Activated effector memory CD4-positive, alpha-beta T cell treated with anti-CD3 and anti-CD28 coated beads, Interleukin-2, amount 50 U/mL, for 16 hours (primary cell): Measurements from ENCODE around the gene ATP8A1.
A peak's percentile ranks its signal among the peaks of the same experiment; 100 is the strongest.
"Not testable (repeated sequence)": the region's sequence is repeated elsewhere in the genome, so short reads cannot be mapped to it uniquely, and the experiment has no call there.

ENCODE experiments used
- DNase-seq: peaks from one replicate; pipeline ENCODE4 v3.0.0-alpha.2; 2020

ATP8A1 gene

GRCh38 chr4:42656944-42657792 is at the start of gene ATP8A1:
ATP8A1 (minus strand) TSS chr4:42657105; CDS start chr4:42656873, 232 bp downstream.
- peak; percentile 97 for DNase-seq

GRCh38 chr4:42706086-42706485 is 49.2 kb upstream of the ATP8A1 start:
- DNase-seq, result no peak

- DNase-seq, result no peak
These were observed 46.9 kb upstream of the ATP8A1 start for GRCh38 chr4:42703813-42704212.

- DNase-seq, result no peak
These were observed 46.0 kb upstream of the ATP8A1 start for GRCh38 chr4:42702895-42703294.

- DNase-seq, result peak; percentile 62
These were observed 44.9 kb upstream of the ATP8A1 start for GRCh38 chr4:42701780-42702179.

GRCh38 chr4:42690537-42690936 is 33.6 kb upstream of the ATP8A1 start:
- no peak for DNase-seq

- no peak for DNase-seq
These were observed 26.5 kb upstream of the ATP8A1 start for GRCh38 chr4:42683393-42683792.

- DNase-seq, result no peak
These were observed 21.6 kb upstream of the ATP8A1 start for GRCh38 chr4:42678512-42678911.

- no peak for DNase-seq
These were observed 19.4 kb upstream of the ATP8A1 start for GRCh38 chr4:42676066-42676951.

GRCh38 chr4:42673082-42673425 is 16.1 kb upstream of the ATP8A1 start:
- no peak for DNase-seq

GRCh38 chr4:42672359-42673081 is 15.6 kb upstream of the ATP8A1 start:
- no peak for DNase-seq

GRCh38 chr4:42671431-42672194 is 14.7 kb upstream of the ATP8A1 start:
- peak; percentile 65 for DNase-seq

- DNase-seq, result no peak
These were observed 1.4 kb upstream of the ATP8A1 start for GRCh38 chr4:42658261-42658660.

- no peak for DNase-seq
These were observed 294 bp downstream of the ATP8A1 start for GRCh38 chr4:42656679-42656943.

GRCh38 chr4:42655921-42656678 is 805 bp downstream of the ATP8A1 start:
- DNase-seq, result peak; percentile 79

GRCh38 chr4:42655269-42655637 is 1.7 kb downstream of the ATP8A1 start:
- DNase-seq, result no peak

- no peak for DNase-seq
These were observed 2.2 kb downstream of the ATP8A1 start for GRCh38 chr4:42654631-42655268.

- DNase-seq, result no peak
These were observed 3.0 kb downstream of the ATP8A1 start for GRCh38 chr4:42653626-42654560.

- DNase-seq, result not testable (repeated sequence)
These were observed 4.2 kb downstream of the ATP8A1 start for GRCh38 chr4:42652529-42653231.

- no peak for DNase-seq
These were observed 7.0 kb downstream of the ATP8A1 start for GRCh38 chr4:42649870-42650269.
